Neuronal stem cell (in vitro differentiated cells): ENCODE measurements around the gene PALS1.
"Not testable (repeated sequence)": the region's sequence is repeated elsewhere in the genome, so short reads cannot be mapped to it uniquely, and the experiment has no call there.

Experiments
- DNase-seq: peaks from one replicate; pipeline ENCODE4 v3.0.0-alpha.2; 2013; ENCODE audit warnings: low spot score
- H2AFZ ChIP-seq: one replicate; pipeline ENCODE4 v1.6.1; 2013; ENCODE audit warnings: mild to moderate bottlenecking, low read length, inconsistent platforms
- H2AK5ac ChIP-seq: 2 replicates; pipeline ENCODE4 v1.6.1; 2013; ENCODE audit warnings: low read depth, mild to moderate bottlenecking, inconsistent platforms, low read length, moderate library complexity, mixed read lengths
- H2BK120ac ChIP-seq: 2 replicates; pipeline ENCODE4 v1.6.1; 2013; ENCODE audit warnings: low read depth, mild to moderate bottlenecking, inconsistent platforms, low read length, moderate library complexity, mixed read lengths
- H2BK12ac ChIP-seq: one replicate; pipeline ENCODE4 v1.6.1; 2013; ENCODE audit warnings: low read length, inconsistent platforms
- H2BK15ac ChIP-seq: 2 replicates; pipeline ENCODE4 v1.6.1; 2013; ENCODE audit warnings: mild to moderate bottlenecking, low read length, inconsistent platforms, mixed read lengths
- H2BK5ac ChIP-seq: one replicate; pipeline ENCODE4 v1.6.1; 2013; ENCODE audit warnings: inconsistent platforms, mild to moderate bottlenecking, low read length, moderate library complexity
- H3K14ac ChIP-seq: one replicate; pipeline ENCODE4 v1.6.1; 2013; ENCODE audit warnings: low read length, inconsistent platforms
- H3K18ac ChIP-seq: 2 replicates; pipeline ENCODE4 v1.6.1; 2013; ENCODE audit warnings: low read length, inconsistent platforms
- H3K23ac ChIP-seq: 2 replicates; pipeline ENCODE4 v1.6.1; 2013; ENCODE audit warnings: low read depth, mild to moderate bottlenecking, mixed read lengths, low read length, inconsistent platforms; ENCODE audit not compliant: poor library complexity
- H3K27ac ChIP-seq: replicated peaks from 3 replicates; pipeline ENCODE4 v1.5.1; 2013; ENCODE audit warnings: low read length, inconsistent platforms
- H3K27me3 ChIP-seq, 3 experiments: 2 replicates each; pipeline ENCODE4 v1.6.1; 2013; ENCODE audit warnings: low read length in 3 of 3, mild to moderate bottlenecking in 2 of 3, inconsistent platforms in 1 of 3, low read depth in 1 of 3, mixed read lengths in 1 of 3, moderate library complexity in 1 of 3; ENCODE audit not compliant: control insufficient read depth in 3 of 3, insufficient read depth in 3 of 3
- H3K36me3 ChIP-seq, 2 donors: replicated peaks in 1 of 2; 2 replicates each; pipeline ENCODE4 v1.6.1; 2013; ENCODE audit warnings: low read length in 2 of 2; ENCODE audit not compliant: control insufficient read depth in 2 of 2, insufficient read depth in 2 of 2
- H3K4ac ChIP-seq: 2 replicates; pipeline ENCODE4 v1.6.1; 2013; ENCODE audit warnings: inconsistent platforms, mild to moderate bottlenecking, low read length, moderate library complexity
- H3K4me1 ChIP-seq, 2 donors: 1 replicate in 1 of 2; 2 replicates in 1 of 2; pipeline ENCODE4 v1.6.1; 2013; ENCODE audit warnings: low read length in 2 of 2, low read depth in 1 of 2; ENCODE audit not compliant: control insufficient read depth in 2 of 2, insufficient read depth in 1 of 2
- H3K4me2 ChIP-seq: one replicate; pipeline ENCODE4 v1.6.1; 2013; ENCODE audit warnings: mild to moderate bottlenecking, low read length, inconsistent platforms; ENCODE audit not compliant: insufficient read depth, poor library complexity, severe bottlenecking
- H3K4me3 ChIP-seq, 2 donors: 2 replicates each; pipeline ENCODE4 v1.5.1; 2013; ENCODE audit warnings: low read length in 2 of 2, mild to moderate bottlenecking in 2 of 2, inconsistent platforms in 1 of 2, moderate library complexity in 1 of 2
- H3K79me1 ChIP-seq: one replicate; pipeline ENCODE4 v1.6.1; 2013; ENCODE audit warnings: low read depth, mild to moderate bottlenecking, inconsistent platforms, low read length, moderate library complexity
- H3K9ac ChIP-seq: one replicate; pipeline ENCODE4 v1.6.1; 2013; ENCODE audit warnings: mild to moderate bottlenecking, low read depth, low read length, inconsistent platforms; ENCODE audit not compliant: poor library complexity
- H3K9me3 ChIP-seq, 2 donors: replicated peaks in 1 of 2; 2 replicates each; pipeline versions ENCODE3 to v1.6.1; 2013; ENCODE audit warnings: low read length in 2 of 2, mild to moderate bottlenecking in 2 of 2, inconsistent platforms in 1 of 2, low read depth in 1 of 2, mixed read lengths in 1 of 2, moderate library complexity in 1 of 2; ENCODE audit not compliant: control insufficient read depth in 2 of 2, insufficient read depth in 1 of 2
- H4K8ac ChIP-seq: one replicate; pipeline ENCODE4 v1.6.1; 2013; ENCODE audit warnings: low read depth, mild to moderate bottlenecking, inconsistent platforms, low read length, moderate library complexity
- H4K91ac ChIP-seq: one replicate; pipeline ENCODE4 v1.6.1; 2013; ENCODE audit warnings: low read length, low read depth, mild to moderate bottlenecking, inconsistent platforms; ENCODE audit not compliant: poor library complexity
- WGBS, 2 donors: extraction: QIAGEN DNeasy Blood & Tissue Kit; methylation state at CpG; one replicate each; pipeline ENCODE4 v1.1.7; 2013; ENCODE audit warnings: missing lambda C conversion rate in 2 of 2, mixed read lengths in 1 of 2; ENCODE audit not compliant: insufficient read length in 2 of 2, insufficient replicate concordance in 1 of 2; ENCODE audit errors: extremely low coverage in 2 of 2; 5-methylcytosine and 5-hydroxymethylcytosine counted together

PALS1 gene

DNA sequence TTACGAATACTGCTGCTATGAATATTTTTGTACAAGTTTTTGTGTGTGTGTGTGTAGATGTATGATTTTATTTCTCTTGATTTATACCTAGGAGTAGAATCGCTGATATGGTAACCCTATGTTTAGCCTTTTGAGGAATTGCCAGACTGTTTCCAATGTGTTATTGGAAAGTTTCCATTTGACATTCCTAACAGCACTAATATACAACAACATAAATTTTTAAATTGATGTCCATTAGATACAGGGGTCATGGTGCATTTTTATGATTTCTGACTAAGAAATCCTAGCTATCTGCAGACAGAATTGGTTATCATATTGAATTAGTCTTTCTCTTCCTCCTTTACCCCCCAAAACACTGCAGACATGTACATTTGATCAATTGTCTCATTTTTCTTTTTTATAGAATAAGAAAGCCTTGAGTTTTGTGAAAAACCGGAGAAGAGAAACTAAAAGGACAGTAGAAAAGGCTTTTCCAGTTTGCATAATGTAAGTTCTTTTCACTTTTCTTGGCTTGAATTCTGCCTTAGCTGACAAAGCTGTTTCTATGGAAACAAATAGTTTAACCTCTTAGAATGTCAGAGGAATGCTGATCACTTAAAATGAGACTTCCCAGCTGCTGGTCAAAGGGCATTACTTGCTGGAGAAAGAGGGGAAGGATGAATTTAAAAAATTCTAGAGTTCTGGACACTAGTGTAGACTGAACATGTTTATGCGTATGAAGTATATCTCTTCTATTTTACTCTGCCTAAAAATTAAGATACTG lies 28.2 kb downstream of the PALS1 start:
- no peaks in the 10 kb centered on the region for H3K27me3 ChIP-seq
- peaks cover 3% of the 10 kb centered on the region for H3K79me1 ChIP-seq
- no peak overlapping the region for H2AFZ ChIP-seq
- H3K14ac ChIP-seq, result no peak overlapping the region
- peak overlapping the region; percentile 25 for H3K4me2 ChIP-seq
- H3K9me3 ChIP-seq, result peaks cover 0 to 8% of the 10 kb centered on the region in 2 donors
- peak; percentile 55 for DNase-seq
- no peak overlapping the region for H2BK12ac ChIP-seq
- H3K4ac ChIP-seq, result no peak overlapping the region
- H2AK5ac ChIP-seq, result no peak overlapping the region
- WGBS, 2 donors, result no CpG with 5 or more reads among the region's 4 CpGs
- peak overlapping the region; percentile 98 for H3K27ac ChIP-seq
- no peak overlapping the region for H2BK5ac ChIP-seq
- H3K4me1 ChIP-seq, result peaks cover 8 to 30% of the 10 kb centered on the region in 2 donors
- H3K36me3 ChIP-seq, result peaks cover 2 to 18% of the 10 kb centered on the region in 2 donors
- no peak overlapping the region for H3K18ac ChIP-seq
- no peak overlapping the region for H4K91ac ChIP-seq
- no peak overlapping the region for H2BK15ac ChIP-seq
- peak overlapping the region in 1 of 2 donors; percentile 19 for H3K4me3 ChIP-seq
- H4K8ac ChIP-seq, result no peak overlapping the region
- no peak overlapping the region for H3K9ac ChIP-seq
- no peak overlapping the region for H2BK120ac ChIP-seq
- no peak overlapping the region for H3K23ac ChIP-seq

DNA sequence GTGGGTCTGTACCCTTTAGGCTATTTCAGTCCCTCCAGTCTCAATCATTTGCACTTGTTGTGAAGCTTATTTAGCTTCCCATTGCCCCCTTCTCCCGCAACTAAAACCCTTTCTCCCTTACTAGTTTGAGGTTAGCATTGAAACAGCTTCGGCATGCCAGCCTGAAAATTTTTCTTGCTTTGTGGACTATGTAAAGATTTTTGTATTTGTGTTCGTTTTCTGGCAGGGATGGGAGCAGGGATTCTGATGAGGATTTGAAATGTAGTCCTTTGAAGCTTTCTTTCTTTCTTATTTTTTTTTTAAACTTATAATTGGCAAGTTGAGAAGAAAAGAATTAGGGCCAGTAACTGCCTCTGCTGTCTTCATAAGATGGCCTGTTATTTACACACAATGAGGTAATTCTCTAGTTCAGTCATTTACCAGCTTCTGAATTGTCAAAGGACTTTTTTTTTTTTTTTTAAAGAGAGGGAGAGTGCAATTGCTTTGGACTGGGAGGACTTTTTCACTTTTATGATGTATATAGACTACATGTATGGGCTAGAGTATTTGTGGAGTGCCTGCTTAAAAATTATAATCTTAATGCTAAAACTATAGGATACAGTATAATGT lies 29.0 kb downstream of the PALS1 start:
- no peak overlapping the region for H3K4me2 ChIP-seq
- no peak overlapping the region for H2BK15ac ChIP-seq
- H3K9ac ChIP-seq, result no peak overlapping the region
- no CpG with 5 or more reads among the region's 3 CpGs for WGBS, 2 donors
- H3K36me3 ChIP-seq, result peaks cover 2 to 18% of the 10 kb centered on the region in 2 donors
- peaks cover 0 to 8% of the 10 kb centered on the region in 2 donors for H3K9me3 ChIP-seq
- H3K79me1 ChIP-seq, result peaks cover under 1% of the 10 kb centered on the region
- H3K4me3 ChIP-seq, result peak overlapping the region in 1 of 2 donors; percentile 19
- no peaks in the 10 kb centered on the region for H3K27me3 ChIP-seq
- H3K4me1 ChIP-seq, result peaks cover 8 to 30% of the 10 kb centered on the region in 2 donors
- peak; percentile 17 for DNase-seq
- no peak overlapping the region for H4K8ac ChIP-seq
- no peak overlapping the region for H4K91ac ChIP-seq
- no peak overlapping the region for H3K14ac ChIP-seq
- H2AFZ ChIP-seq, result no peak overlapping the region
- no peak overlapping the region for H2AK5ac ChIP-seq
- no peak overlapping the region for H2BK5ac ChIP-seq
- no peak overlapping the region for H2BK12ac ChIP-seq
- H3K18ac ChIP-seq, result no peak overlapping the region
- H3K4ac ChIP-seq, result no peak overlapping the region
- no peak overlapping the region for H2BK120ac ChIP-seq
- no peak overlapping the region for H3K23ac ChIP-seq
- H3K27ac ChIP-seq, result peak overlapping the region; percentile 98

DNA sequence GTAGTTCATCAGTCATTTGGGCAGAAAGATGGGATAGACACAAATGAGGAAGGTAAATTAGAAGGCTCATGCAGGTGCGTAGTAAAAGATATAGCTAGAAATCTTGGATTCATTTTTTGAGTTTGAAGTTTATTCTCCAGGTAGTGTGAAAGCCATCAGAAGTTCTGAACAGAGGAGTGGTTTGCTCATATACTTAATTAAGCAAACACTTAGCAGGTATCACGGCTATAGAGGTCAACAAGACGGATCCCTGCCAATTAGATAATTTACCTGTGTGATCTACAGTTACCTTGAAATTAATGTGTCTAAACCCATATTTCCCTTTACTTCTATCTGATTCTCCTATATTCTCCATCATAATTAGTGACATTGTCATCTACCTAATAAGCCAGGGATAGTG lies 29.7 kb downstream of the PALS1 start:
- Histone ChIP-seq H3K36me3 (peaks cover 2 to 18% of the 10 kb centered on the region in 2 donors), H3K4ac (no peak overlapping the region), H4K91ac (no peak overlapping the region), H4K8ac (no peak overlapping the region), H3K18ac (no peak overlapping the region), H3K27me3 (no peaks in the 10 kb centered on the region), H2BK5ac (no peak overlapping the region), H3K27ac (peak overlapping the region; percentile 84), H3K4me2 (no peak overlapping the region), H2BK15ac (no peak overlapping the region), H2BK12ac (no peak overlapping the region), H2AFZ (no peak overlapping the region), H3K23ac (no peak overlapping the region), H3K9ac (no peak overlapping the region), H3K4me3 (no peak overlapping the region), H3K79me1 (no peaks in the 10 kb centered on the region), H3K9me3 (peaks cover 0 to 8% of the 10 kb centered on the region in 2 donors), H3K14ac (no peak overlapping the region), H2BK120ac (no peak overlapping the region), H2AK5ac (no peak overlapping the region), H3K4me1 (peaks cover 8 to 30% of the 10 kb centered on the region in 2 donors)
- no peak for DNase-seq
- WGBS, 2 donors, result no CpG with 5 or more reads among the region's 3 CpGs

DNA sequence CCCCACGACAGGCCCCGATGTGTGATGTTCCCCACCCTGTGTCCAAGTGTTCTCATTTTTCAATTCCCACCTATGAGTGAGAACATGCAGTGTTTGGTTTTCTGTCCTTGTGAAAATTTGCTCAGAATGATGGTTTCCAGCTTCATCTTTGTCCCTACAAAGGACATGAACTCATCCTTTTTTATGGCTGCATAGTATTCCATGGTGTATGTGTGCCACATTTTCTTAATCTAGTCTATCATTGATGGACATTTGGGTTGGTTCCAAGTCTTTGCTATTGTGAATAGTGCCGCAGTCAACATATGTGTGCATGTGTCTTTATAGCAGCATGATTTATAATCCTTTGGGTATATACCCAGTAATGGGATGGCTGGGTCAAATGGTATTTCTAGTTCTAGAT lies 32.0 kb downstream of the PALS1 start:
- H3K4me3 ChIP-seq, H2AFZ ChIP-seq, H3K27me3 ChIP-seq, H2BK5ac ChIP-seq, H3K23ac ChIP-seq, H2AK5ac ChIP-seq, H3K9ac ChIP-seq, H4K8ac ChIP-seq, H3K18ac ChIP-seq, H3K9me3 ChIP-seq, H3K14ac ChIP-seq, H2BK12ac ChIP-seq, H3K4me2 ChIP-seq, H3K27ac ChIP-seq, H3K4ac ChIP-seq, DNase-seq, H4K91ac ChIP-seq, H2BK120ac ChIP-seq, H2BK15ac ChIP-seq, H3K79me1 ChIP-seq: not testable (repeated sequence)
- Histone ChIP-seq H3K4me1 (peaks cover 7 to 28% of the 10 kb centered on the region in 2 donors), H3K36me3 (peaks cover 2 to 18% of the 10 kb centered on the region in 2 donors)
- WGBS, 2 donors, result no CpG with 5 or more reads among the region's 3 CpGs
